ENCODE measurements around the gene TMEM51.

TMEM51 gene, protein sequence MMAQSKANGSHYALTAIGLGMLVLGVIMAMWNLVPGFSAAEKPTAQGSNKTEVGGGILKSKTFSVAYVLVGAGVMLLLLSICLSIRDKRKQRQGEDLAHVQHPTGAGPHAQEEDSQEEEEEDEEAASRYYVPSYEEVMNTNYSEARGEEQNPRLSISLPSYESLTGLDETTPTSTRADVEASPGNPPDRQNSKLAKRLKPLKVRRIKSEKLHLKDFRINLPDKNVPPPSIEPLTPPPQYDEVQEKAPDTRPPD

DNA sequence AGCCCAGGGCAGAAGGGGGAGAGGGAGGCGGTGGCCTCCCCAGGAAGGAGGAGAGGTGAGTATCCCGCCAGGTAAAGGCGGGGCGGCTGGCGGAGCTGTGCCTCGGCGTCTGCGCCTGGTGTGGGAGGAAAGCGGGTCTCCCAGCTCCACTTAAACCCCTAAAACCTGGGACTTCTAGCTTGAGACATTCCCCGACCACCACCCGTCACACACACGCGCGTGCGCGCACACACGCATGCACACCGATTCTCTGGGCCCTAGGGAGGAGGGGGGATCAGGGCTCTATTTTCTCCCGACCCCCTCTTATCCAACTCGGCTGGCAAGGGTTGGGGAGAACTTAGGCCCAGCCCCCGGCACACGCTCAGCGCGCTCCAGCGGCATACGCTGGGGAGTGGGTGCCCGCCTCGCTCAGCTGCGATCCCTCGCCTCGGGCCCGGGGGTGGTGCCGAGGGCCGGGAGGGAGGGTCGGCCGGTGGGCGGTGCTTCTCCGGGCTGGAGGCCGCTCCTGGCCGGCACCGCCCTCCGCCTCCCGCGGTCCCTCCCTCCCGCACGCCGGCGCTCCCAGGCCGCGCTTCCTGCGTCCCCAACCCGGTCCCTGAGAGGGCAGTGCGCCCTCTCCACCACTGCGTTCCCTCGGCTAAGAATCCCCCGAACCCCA, at the start of gene TMEM51:
TMEM51 (plus strand) TSS at position 564 of the 658 bp plus-strand sequence. CDS start 61,341 bp downstream, outside the sequence.
- H3K4me3 ChIP-seq (replicated peaks in 1 of 2; ENCODE audit: low read depth in 2 of 2, low read length in 2 of 2), result peak within 1 kb of the TSS; percentile 62 to 66
- TF ChIP-seq, protein P1, sequence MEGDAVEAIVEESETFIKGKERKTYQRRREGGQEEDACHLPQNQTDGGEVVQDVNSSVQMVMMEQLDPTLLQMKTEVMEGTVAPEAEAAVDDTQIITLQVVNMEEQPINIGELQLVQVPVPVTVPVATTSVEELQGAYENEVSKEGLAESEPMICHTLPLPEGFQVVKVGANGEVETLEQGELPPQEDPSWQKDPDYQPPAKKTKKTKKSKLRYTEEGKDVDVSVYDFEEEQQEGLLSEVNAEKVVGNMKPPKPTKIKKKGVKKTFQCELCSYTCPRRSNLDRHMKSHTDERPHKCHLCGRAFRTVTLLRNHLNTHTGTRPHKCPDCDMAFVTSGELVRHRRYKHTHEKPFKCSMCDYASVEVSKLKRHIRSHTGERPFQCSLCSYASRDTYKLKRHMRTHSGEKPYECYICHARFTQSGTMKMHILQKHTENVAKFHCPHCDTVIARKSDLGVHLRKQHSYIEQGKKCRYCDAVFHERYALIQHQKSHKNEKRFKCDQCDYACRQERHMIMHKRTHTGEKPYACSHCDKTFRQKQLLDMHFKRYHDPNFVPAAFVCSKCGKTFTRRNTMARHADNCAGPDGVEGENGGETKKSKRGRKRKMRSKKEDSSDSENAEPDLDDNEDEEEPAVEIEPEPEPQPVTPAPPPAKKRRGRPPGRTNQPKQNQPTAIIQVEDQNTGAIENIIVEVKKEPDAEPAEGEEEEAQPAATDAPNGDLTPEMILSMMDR (IDR thresholded peaks at IDR 0.05; ENCODE audit: low read depth, low read length), result no peak
- peak; percentile 40 to 59 for DNase-seq (ENCODE audit: low read depth in 2 of 2)

DNA sequence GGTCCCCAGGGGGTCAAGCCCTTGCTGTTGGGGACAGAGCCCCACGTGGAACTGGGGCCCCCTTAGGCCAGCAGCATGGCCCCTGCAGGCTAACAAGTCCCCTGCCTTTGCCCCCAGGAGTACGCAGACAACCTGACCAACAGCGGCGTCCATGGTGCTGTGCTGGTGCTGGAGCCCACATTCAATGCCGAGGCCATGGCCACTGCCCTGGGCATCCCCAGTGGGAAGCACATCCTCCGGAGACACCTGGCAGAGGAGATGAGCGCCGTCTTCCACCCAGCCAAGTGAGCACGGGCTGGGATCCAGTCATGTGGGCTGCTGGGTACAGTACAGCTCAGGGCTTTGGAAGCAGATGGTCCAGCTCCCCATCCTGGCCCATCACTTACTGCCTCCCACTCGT, 49.6 kb upstream of the TMEM51 start:
- TF ChIP-seq, protein P1 (IDR thresholded peaks at IDR 0.05; ENCODE audit: low read depth, low read length), result no peak
- DNase-seq (ENCODE audit: low read depth in 2 of 2), result no peak

DNA sequence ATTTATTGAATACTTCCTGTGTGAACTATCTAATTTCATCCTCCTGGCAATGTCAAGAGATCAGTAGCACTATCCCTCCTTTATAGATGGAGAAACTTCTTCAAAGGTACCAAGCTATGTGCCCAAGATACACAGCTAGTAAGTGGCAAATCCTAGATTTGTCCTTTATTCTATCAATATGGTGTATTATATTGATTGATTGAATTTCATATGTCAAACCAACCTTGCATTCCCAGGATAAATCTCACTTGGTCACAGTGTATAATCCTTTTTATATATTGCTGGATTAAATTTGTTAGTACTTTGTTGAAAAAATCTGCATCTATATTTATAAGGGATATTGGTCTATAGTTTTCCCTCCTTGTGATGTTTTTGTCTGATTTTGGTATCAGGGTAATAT, 48.8 kb upstream of the TMEM51 start:
- no peak overlapping the region for H3K4me3 ChIP-seq (replicated peaks in 1 of 2; ENCODE audit: low read depth in 2 of 2, low read length in 2 of 2)
- TF ChIP-seq, protein P1 (IDR thresholded peaks at IDR 0.05; ENCODE audit: low read depth, low read length), result no peak
- no peak for DNase-seq (ENCODE audit: low read depth in 2 of 2)

More for the DNA sequence above, 49.6 kb upstream of the TMEM51 start:
- no peak overlapping the region for H3K4me3 ChIP-seq (replicated peaks in 1 of 2; ENCODE audit: low read depth in 2 of 2, low read length in 2 of 2)

DNA sequence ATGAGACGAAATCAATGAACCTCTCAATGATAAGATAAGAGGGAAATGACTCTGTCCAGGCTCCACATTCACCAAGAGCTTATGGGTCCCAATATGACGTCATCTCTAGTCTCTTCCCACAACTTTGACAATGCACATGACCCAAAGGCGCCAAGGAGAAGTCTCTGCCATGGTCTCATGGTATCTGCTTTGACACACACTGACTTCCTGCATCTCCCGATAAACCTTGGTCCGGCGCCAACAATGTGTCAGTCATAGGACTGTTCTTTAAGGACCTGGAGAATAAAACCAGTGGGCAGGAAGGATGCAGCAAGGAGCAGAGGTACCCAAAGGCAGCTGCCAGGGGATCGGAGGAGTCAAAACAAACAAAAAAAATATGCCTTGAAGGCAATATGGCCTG, 46.9 kb upstream of the TMEM51 start:
- H3K4me3 ChIP-seq (replicated peaks in 1 of 2; ENCODE audit: low read depth in 2 of 2, low read length in 2 of 2), result no peak overlapping the region
- TF ChIP-seq, protein P1 (IDR thresholded peaks at IDR 0.05; ENCODE audit: low read depth, low read length), result no peak
- DNase-seq (ENCODE audit: low read depth in 2 of 2), result peak in 1 of 2 donors; percentile 44

DNA sequence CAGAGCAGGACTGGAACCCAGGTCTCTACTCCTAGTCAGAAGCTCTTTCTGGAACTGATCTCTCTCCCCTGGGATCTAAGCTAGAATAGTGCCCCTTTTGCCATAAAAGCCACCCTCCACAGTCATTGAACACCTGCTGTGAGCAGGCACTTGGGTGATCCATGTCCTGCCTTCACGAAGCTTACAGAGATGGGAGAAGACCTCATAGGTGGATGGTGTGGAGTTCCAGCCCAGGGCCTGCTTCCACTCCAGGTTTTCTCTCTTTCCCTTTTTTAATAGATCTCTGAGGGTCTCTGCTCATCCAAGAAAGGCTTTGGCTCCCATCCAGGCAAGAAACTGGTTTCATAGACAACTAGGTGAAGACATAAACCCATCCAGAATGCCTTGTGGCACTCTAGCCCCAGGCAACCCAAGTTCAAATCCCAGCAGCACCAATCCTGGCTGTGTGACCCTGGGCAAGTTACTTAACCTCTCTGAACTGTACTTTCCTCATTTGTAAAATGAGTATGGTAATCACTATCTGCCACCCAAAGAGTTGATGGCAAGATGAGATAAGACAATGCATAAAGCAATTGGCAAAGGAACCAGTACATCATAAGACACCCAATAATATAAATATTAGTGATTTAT, 46.4 kb upstream of the TMEM51 start:
- no peak for DNase-seq (ENCODE audit: low read depth in 2 of 2)
- H3K4me3 ChIP-seq (replicated peaks in 1 of 2; ENCODE audit: low read depth in 2 of 2, low read length in 2 of 2), result no peak overlapping the region
- TF ChIP-seq, protein P1 (IDR thresholded peaks at IDR 0.05; ENCODE audit: low read depth, low read length), result no peak

DNA sequence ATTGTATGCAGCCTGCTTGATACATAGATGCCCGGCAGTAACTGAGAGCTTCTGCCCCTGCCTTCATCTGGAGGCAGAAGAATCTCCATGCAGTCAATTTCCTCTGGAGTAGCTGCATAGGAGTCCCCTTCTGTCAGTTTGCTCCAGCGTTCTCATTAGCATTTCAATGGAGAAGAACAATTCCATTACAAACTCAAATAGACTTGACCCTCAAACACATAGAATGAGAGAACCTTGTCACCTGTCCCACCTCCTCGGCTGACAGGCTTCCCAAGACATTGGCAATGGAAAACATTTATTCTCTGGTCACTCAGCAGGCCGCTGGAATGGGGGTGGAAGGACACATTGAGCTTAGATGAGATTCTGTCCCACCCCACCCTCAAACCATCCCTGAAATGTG, 45.6 kb upstream of the TMEM51 start:
- no peak overlapping the region for H3K4me3 ChIP-seq (replicated peaks in 1 of 2; ENCODE audit: low read depth in 2 of 2, low read length in 2 of 2)
- no peak for DNase-seq (ENCODE audit: low read depth in 2 of 2)
- TF ChIP-seq, protein P1 (IDR thresholded peaks at IDR 0.05; ENCODE audit: low read depth, low read length), result no peak

All from cardiac fibroblast (primary cell).